Measurements from ENCODE around the gene KSR1.

KSR1 gene

GRCh38 chr17:27455236-27455913 lies 873 bp upstream of the KSR1 start:
- peak overlapping the region; percentile 87 for H3K4me3 ChIP-seq (ENCODE audit: low read depth, low read length)
- no peak for DNase-seq (ENCODE audit: low read depth)
- TF ChIP-seq CTCF (conservative IDR thresholded peaks at IDR 0.05; ENCODE audit: low read depth, low read length): no peak

GRCh38 chr17:27456681-27457359 lies 572 bp downstream of the KSR1 start:
- no peak for DNase-seq (ENCODE audit: low read depth)
- H3K4me3 ChIP-seq (ENCODE audit: low read depth, low read length): peak overlapping the region; percentile 87
- TF ChIP-seq CTCF (conservative IDR thresholded peaks at IDR 0.05; ENCODE audit: low read depth, low read length): no peak

- H3K4me3 ChIP-seq (ENCODE audit: low read depth, low read length): peak overlapping the region; percentile 87
- TF ChIP-seq CTCF (conservative IDR thresholded peaks at IDR 0.05; ENCODE audit: low read depth, low read length): no peak
- no peak for DNase-seq (ENCODE audit: low read depth)
Observed at GRCh38 chr17:27457360-27457715, 1.1 kb downstream of the KSR1 start.

DNA sequence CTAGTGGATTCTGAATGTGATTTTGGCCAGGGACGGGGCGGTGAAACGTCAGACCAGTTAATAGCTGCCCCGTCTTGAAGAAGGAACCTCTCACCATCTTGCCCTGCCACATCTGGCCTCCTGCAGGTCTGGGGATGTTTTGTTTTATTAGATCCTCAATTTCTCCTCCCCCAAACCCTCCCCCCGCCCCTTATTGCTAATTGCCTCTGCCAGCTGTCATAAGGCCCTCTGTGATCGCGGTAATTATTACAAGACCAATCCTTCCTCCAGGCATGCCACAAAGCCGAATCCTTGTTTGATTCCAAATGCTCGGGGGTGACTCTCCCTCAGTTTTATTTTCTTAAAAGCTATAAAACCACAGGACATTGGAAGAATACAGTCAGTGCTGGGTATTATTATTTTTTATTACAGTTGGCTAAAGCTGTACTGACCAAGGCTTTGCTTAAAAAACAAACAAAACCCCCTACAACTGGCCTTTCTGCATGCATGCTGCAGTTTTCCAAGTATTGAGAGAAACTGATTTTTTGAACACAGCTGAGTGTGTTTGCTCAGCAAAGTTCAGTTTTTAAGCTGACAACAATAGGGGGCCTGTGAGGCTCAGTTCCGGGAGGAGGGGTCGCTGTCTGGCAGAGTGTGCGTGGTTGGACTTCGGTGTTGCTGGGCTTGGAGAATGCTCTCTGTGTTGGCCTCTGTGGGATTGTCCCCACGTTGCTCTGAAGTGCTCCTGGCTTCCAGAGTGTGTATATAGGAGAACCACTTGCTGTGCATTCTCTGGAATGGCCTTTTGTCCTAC lies 1.7 kb downstream of the KSR1 start:
- H3K4me3 ChIP-seq (ENCODE audit: low read depth, low read length): peak overlapping the region; percentile 87
- peak; percentile 50 for DNase-seq (ENCODE audit: low read depth)
- peak; percentile 29 for TF ChIP-seq CTCF (conservative IDR thresholded peaks at IDR 0.05; ENCODE audit: low read depth, low read length)

GRCh38 chr17:27458524-27458908 lies 2.3 kb downstream of the KSR1 start:
- TF ChIP-seq CTCF (conservative IDR thresholded peaks at IDR 0.05; ENCODE audit: low read depth, low read length): no peak
- no peak for DNase-seq (ENCODE audit: low read depth)
- H3K4me3 ChIP-seq (ENCODE audit: low read depth, low read length): peak overlapping the region; percentile 87

DNA sequence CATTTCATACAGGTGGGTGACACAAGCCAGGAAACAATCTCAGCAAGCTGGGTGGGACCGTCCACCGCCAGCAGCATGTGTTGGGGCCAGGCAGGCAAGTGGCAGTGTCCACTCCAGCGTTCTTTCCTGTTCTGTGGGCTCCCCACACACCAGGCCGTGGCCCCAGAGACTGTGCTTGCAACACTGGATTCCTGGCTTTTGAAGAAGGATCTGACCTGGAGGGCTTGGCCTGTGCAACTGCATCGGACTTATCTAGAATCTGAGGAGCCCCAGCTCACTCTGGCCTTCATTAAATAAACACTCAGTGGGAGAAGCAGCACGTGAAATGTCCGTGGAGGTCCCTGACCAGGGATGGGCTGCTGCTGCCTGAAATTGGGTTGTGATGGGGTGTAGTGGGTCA lies 3.2 kb downstream of the KSR1 start:
- TF ChIP-seq CTCF (conservative IDR thresholded peaks at IDR 0.05; ENCODE audit: low read depth, low read length): no peak
- no peak overlapping the region for H3K4me3 ChIP-seq (ENCODE audit: low read depth, low read length)
- DNase-seq (ENCODE audit: low read depth): peak; percentile 40
